Muscle layer of duodenum (tissue), 2 donors: ENCODE measurements around the gene ATF7IP2.

Source experiments
- H3K27ac ChIP-seq: one replicate; pipeline ENCODE4 v1.7.0; 2013; ENCODE audit warnings: mild to moderate bottlenecking, low read length
- H3K27me3 ChIP-seq: one replicate; pipeline ENCODE4 v1.7.0; 2013; ENCODE audit warnings: low read depth, mild to moderate bottlenecking, control low read depth, low read length
- H3K36me3 ChIP-seq, 2 donors: one replicate each; pipeline ENCODE4 v1.7.0; 2013; ENCODE audit warnings: low read length in 2 of 2, control low read depth in 1 of 2, mild to moderate bottlenecking in 1 of 2; ENCODE audit not compliant: insufficient read depth in 2 of 2, control insufficient read depth in 1 of 2
- H3K4me1 ChIP-seq, 2 donors: one replicate each; pipeline ENCODE4 v1.7.0; 2013; ENCODE audit warnings: low read length in 2 of 2, mild to moderate bottlenecking in 2 of 2, control low read depth in 1 of 2, moderate library complexity in 1 of 2; ENCODE audit not compliant: insufficient read depth in 2 of 2, control insufficient read depth in 1 of 2
- H3K4me3 ChIP-seq, 2 donors: one replicate each; pipeline ENCODE4 v1.7.0; 2013; ENCODE audit warnings: low read length in 2 of 2, low read depth in 1 of 2, mild to moderate bottlenecking in 1 of 2
- H3K9me3 ChIP-seq, 2 donors: one replicate each; pipeline ENCODE4 v1.7.0; 2013; ENCODE audit warnings: low read length in 2 of 2, control low read depth in 1 of 2, mild to moderate bottlenecking in 1 of 2; ENCODE audit not compliant: control insufficient read depth in 1 of 2
- donor health status: healthy.

ATF7IP2 gene

GRCh38 chr16:10530685-10531084 lies 144.8 kb downstream of the ATF7IP2 start:
- peaks cover 5 to 41% of the 10 kb centered on the region in 2 donors for H3K36me3 ChIP-seq
- no peaks in the 10 kb centered on the region for H3K27me3 ChIP-seq
- H3K9me3 ChIP-seq, result no peaks in the 10 kb centered on the region
- no peak overlapping the region for H3K27ac ChIP-seq
- H3K4me1 ChIP-seq, result no peaks in the 10 kb centered on the region
- no peak overlapping the region for H3K4me3 ChIP-seq

GRCh38 chr16:10531582-10531981 lies 145.7 kb downstream of the ATF7IP2 start:
- no peaks in the 10 kb centered on the region for H3K9me3 ChIP-seq
- H3K4me3 ChIP-seq, result no peak overlapping the region
- H3K36me3 ChIP-seq, result peaks cover 4 to 44% of the 10 kb centered on the region in 2 donors
- H3K27me3 ChIP-seq, result no peaks in the 10 kb centered on the region
- H3K27ac ChIP-seq, result no peak overlapping the region
- no peaks in the 10 kb centered on the region for H3K4me1 ChIP-seq
